Endothelial cell of umbilical vein (primary cell): ENCODE measurements around the gene FMN1.

Experiments
- CTCF ChIP-seq, 2 donors: IDR thresholded peaks; 1 replicate in 1 of 2; 2 replicates in 1 of 2; pipeline ENCODE4 v1.5.1; 2011; ENCODE audit warnings: low read length in 2 of 2, mild to moderate bottlenecking in 2 of 2, moderate library complexity in 2 of 2, control low read depth in 1 of 2, inconsistent platforms in 1 of 2, low read depth in 1 of 2; ENCODE audit not compliant: insufficient read depth in 1 of 2; ENCODE audit errors: extremely low read depth in 1 of 2
- FOS ChIP-seq: IDR thresholded peaks from 2 replicates; pipeline ENCODE4 v1.6.1; 2011; ENCODE audit warnings: mild to moderate bottlenecking, low read length, moderate library complexity, borderline replicate concordance; ENCODE audit not compliant: insufficient read depth
- POLR2A ChIP-seq: IDR thresholded peaks from 2 replicates; pipeline ENCODE4 v1.6.1; 2012; ENCODE audit warnings: low read depth, mild to moderate bottlenecking, control low read depth, low read length

- TF ChIP-seq CTCF (IDR thresholded peaks at IDR 0.05; ENCODE audit: extremely low read depth in 1 of 2, insufficient read depth in 1 of 2, low read depth in 1 of 2, low read length in 2 of 2): no peak
- no peak for TF ChIP-seq FOS
- TF ChIP-seq POLR2A: no peak
These were observed 356.6 kb downstream of the FMN1 start for GRCh38 chr15:32837935-32838334.
